MG63 (cell line): ENCODE data around the gene RNF130. TPM values are rescaled to one million over a fixed set of nuclear protein-coding genes. Genes with fewer than 3 reads are reported as not detected.

Source experiments
- DNase-seq: peaks from one replicate; pipeline ENCODE4 v3.0.0-alpha.2; 2020
- H3K27me3 ChIP-seq: fragments of 250-450 bp; sonication (Bioruptor Pico); 2 replicates; pipeline ENCODE4 v1.5.1; 2020; ENCODE audit warnings: mild to moderate bottlenecking, moderate library complexity
- H3K36me3 ChIP-seq: fragments of 250-450 bp; sonication (Bioruptor Pico); 2 replicates; pipeline ENCODE4 v1.5.1; 2020; ENCODE audit warnings: mild to moderate bottlenecking, moderate library complexity
- H3K4me3 ChIP-seq: fragments of 250-450 bp; sonication (Bioruptor Pico); 2 replicates; pipeline ENCODE4 v1.5.1; 2020; ENCODE audit warnings: mild to moderate bottlenecking, moderate library complexity
- H3K9me3 ChIP-seq: fragments of 250-450 bp; sonication (Bioruptor Pico); 2 replicates; pipeline ENCODE4 v1.5.1; 2020; ENCODE audit warnings: mild to moderate bottlenecking, moderate library complexity
- total RNA-seq: library from RNA; depleted of rRNA; stranded (reverse); fragments of >200 nt; shearing (Covaris generic); gene quantifications from 2 replicates; pipeline ENCODE4 v1.2.3, GENCODE V29; 2014; ENCODE audit warnings: low replicate concordance; rRNA removed

Gene RNF130, protein sequence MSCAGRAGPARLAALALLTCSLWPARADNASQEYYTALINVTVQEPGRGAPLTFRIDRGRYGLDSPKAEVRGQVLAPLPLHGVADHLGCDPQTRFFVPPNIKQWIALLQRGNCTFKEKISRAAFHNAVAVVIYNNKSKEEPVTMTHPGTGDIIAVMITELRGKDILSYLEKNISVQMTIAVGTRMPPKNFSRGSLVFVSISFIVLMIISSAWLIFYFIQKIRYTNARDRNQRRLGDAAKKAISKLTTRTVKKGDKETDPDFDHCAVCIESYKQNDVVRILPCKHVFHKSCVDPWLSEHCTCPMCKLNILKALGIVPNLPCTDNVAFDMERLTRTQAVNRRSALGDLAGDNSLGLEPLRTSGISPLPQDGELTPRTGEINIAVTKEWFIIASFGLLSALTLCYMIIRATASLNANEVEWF
- 92.1 and 92.7 TPM in 2 replicates for total RNA-seq

DNA sequence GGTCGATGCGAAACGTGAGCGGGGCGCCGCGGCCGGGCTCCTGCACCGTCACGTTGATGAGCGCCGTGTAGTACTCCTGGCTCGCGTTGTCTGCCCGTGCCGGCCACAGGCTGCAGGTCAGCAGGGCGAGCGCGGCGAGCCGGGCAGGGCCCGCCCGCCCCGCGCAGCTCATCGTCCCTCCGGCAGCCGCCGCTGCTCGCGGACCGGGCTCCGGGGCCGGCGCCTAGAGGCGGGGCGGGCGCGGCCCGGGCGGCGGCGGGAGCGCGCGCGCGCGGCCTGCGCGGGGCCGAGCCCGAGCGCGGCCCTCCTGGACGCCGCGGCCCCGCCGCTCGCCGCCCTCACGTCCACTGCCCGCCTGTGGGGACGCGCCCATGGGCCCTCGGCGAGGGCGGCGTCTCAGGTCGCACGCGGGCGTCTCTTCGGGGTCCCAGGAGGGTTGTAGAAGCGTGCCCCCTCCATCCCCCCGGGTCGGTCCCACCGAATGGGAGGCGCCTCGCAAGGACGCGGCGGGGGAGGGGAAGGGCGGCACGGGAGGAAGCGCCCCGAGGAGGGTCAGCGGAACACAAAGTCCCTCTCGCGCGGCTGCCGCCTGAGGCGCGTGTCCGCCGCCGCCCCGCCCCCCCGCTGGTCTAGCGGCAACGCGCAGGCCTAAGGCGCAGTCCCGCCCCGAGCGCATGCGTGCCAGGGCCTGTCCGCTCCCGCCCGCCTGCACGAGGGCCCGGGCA lies at the start of gene RNF130:
TSS of gene RNF130 (minus strand) at position 229 of the 725 bp plus-strand sequence. CDS start at position 172, 57 bp downstream.
- no peaks in the 10 kb centered on the region for H3K36me3 ChIP-seq
- DNase-seq = peak; percentile 97
- no peaks in the 10 kb centered on the region for H3K27me3 ChIP-seq
- peak within 1 kb of the TSS; percentile 70 for H3K4me3 ChIP-seq
- peaks cover 8% of the 10 kb centered on the region for H3K9me3 ChIP-seq

DNA sequence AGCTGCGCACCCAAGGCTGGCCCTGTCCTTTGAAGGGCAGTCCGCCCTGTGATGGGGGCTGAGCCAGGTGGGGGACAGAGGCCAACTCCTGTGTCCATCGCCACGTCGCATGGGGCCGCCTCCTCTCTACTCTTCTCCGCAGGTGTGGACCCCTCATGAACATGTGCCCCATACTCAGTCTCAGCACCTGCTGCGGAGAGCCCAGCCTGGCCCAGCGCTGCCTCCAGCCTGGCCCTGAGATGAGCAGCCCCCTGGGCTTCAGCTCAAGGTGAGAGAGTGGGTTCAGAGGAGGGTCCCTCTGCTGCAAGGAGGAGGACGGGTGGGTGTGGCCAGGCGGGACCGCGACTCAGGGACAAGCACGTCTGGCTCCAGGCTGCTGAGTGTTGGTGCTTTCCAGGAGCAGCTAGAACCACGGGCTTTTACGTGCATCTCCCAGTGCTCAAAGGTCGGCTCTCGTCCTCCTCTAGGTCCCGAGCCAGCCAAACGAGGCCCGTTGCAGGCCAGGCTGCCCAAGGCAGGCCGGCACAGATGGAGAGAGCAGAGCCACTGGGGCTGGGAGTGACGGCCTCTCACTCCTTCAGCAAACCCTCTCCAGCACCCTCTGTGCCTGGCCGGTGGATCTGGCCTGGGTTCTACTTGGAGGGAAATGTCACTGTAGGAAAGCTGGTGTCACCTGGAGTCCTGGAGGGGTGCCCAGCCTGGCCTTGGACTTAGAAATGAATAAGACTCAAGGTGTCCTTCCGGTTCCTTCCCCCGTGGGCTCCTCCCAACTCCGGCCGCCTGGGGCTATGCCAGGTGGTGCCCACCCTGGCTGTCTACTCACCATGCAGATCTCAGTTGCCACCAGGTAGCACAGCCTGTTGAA lies 48.9 kb upstream of the RNF130 start:
- Histone ChIP-seq H3K4me3 (no peak overlapping the region), H3K36me3 (no peaks in the 10 kb centered on the region), H3K9me3 (no peaks in the 10 kb centered on the region), H3K27me3 (peaks cover 28% of the 10 kb centered on the region)
- no peak for DNase-seq

DNA sequence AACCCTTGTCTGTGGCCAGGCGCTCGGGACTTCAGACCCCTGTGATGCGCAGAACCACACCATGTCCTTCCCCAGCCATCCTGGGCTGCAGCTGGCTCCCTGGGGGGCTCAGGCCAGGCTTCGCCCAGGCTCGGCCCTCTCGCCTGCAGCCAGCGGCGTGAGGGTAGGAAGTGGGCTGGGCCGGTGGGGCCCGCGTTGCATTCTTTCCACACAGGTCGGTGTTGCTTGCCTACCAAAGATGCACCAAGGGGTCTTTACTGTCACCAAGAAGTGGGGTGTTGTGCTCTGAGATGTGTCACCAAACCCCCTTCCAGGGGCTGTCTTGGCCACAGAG lies 48.3 kb upstream of the RNF130 start:
- no peak overlapping the region for H3K4me3 ChIP-seq
- H3K9me3 ChIP-seq = no peaks in the 10 kb centered on the region
- no peaks in the 10 kb centered on the region for H3K36me3 ChIP-seq
- no peak for DNase-seq
- peaks cover 22% of the 10 kb centered on the region for H3K27me3 ChIP-seq

DNA sequence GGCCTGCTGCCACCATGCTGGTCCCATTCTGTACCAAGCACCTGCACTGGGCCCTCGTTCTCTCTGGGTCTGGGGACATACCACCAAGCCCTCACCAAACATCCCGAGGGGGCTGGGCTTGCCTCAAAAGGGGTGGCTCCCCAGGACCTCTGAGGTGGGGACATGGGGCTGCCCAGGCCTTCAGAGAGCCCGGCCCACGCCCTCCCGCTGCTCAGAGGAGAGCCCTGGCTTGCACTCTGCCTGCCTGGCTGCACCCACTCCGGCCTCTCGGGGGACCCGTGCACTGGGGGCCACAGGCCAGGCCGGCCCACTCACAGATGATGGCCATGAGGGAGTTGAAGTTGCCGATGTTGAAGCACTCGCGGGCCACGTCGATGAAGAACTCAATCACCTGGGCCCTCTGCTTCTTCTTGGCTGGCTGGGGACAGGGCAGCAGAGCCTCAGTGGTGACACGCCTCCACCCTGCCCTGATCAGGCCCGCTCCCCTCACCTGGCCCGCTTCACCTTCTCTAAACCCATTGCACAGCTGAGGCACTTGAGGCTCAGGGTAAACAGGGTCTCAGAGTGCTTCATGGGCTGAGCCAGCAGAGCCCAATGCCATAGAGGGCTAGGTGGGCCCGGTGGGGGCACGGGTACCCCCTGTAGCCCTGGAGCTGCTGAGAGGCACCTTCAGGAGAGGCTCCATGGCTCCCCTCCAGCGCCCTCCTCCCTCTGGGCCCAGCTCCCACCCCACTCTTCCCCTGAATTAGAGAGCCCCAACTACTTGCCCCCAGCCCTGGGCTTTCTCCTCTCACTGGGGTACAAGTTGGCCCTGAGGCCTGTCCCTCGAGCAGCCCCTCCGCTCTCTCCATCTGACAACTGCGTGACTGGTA lies 47.7 kb upstream of the RNF130 start:
- Histone ChIP-seq H3K36me3 (no peaks in the 10 kb centered on the region), H3K27me3 (peaks cover 16% of the 10 kb centered on the region), H3K4me3 (no peak overlapping the region), H3K9me3 (no peaks in the 10 kb centered on the region)
- DNase-seq = no peak

DNA sequence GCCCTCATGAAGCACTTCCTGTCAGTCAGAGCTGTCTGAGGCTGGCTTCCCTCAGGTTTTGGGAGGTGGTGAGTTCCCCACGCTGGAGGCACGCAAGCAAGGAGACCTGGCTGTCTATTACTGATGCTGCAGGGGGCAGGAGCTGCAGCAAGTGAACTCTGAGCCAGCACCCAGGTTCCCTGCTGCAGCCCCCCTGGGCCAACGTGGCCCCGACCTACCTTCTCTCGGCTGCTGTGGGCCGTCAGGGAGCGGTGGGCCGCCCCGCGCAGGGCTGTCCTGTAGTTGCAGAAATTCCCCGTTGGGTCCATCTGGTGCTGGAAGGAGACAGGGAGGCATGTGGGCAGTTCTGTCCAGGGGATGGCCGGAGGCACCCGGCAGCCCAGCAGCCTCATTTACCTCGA lies 46.8 kb upstream of the RNF130 start:
- Histone ChIP-seq H3K4me3 (no peak overlapping the region), H3K9me3 (no peaks in the 10 kb centered on the region), H3K27me3 (peaks cover 7% of the 10 kb centered on the region), H3K36me3 (no peaks in the 10 kb centered on the region)
- no peak for DNase-seq

DNA sequence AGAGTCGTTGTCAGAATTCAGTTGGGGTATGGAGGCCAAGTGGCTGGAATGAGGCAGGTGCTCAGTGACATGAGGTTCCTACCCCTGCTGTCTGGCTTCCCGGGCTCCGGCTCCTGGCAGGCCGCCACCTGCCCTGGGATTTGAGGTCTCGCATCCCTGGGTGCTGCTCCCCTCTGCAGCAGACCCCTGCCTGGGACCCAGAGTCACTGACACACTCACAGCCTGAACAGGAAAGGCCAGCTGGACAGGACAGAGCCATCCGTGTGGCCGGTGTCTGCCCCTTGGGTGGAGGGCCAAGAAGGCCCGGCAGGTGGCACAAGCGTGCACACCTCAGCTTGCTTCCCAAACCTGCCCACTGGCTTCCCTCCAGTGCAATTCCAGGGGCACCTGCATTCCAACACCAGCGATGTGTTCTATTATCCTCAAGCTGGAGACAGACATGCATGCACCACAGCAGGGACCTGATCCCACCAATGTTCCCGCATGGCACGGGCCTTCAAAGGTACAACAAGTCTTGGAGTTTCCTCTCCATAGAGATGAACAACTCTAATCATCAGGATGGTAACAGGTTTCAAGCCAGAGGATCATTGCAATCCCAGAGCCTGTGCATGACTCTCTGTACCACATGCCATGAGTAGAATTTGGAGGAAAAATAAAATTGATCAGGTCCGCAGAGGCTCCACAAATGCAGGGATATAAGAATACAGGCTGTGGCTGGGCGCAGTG lies 45.6 kb upstream of the RNF130 start:
- no peak overlapping the region for H3K4me3 ChIP-seq
- H3K9me3 ChIP-seq = no peaks in the 10 kb centered on the region
- DNase-seq = no peak
- no peaks in the 10 kb centered on the region for H3K36me3 ChIP-seq
- no peaks in the 10 kb centered on the region; the same call in 1 of the 2 replicates for H3K27me3 ChIP-seq

DNA sequence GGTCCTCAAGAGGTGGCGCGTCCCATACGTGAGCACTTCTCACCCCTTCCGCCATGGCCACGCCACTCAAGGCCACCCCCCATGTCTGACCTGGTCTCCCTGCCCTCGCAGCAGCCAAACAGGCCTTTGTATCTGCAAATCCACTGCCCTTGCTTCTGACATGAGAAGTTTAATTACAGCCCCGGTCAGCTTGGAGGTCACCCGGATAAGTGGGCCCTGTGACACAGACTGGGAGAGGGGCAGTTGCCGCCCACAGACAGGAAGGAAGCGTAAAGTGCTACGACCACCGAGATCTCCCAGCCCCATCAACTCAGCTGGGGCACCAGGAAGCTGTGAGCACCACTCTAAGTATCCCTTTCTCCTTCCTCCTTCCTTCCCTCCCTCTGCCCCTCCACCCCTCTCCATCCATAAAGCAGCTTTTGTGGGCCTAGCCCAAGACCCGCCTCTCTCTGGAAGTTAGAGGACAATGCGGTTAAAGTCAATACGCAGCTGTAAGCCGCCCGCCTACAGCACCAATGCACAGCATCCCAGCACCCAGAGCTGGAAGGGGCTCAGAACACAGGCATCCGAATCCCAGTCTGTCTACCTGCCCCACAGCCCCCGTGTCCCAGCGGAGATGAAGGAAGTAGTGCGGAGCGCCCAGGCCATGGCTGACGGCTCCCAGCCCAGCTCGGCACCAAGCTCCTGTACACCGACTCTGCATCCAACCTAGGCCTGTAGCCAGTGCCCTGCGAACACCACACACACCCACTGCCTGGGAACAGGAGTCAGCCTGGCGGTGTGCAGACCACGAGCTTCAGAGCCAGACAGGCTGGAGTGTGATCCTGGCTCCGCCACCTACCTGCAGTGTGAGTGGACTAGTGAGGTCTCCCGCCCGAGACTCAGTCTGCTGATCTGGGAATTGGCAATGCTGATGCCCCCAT lies 44.8 kb upstream of the RNF130 start:
- no peak for DNase-seq
- H3K9me3 ChIP-seq = no peaks in the 10 kb centered on the region
- H3K36me3 ChIP-seq = no peaks in the 10 kb centered on the region
- H3K4me3 ChIP-seq = no peak overlapping the region
- H3K27me3 ChIP-seq = no peaks in the 10 kb centered on the region

DNA sequence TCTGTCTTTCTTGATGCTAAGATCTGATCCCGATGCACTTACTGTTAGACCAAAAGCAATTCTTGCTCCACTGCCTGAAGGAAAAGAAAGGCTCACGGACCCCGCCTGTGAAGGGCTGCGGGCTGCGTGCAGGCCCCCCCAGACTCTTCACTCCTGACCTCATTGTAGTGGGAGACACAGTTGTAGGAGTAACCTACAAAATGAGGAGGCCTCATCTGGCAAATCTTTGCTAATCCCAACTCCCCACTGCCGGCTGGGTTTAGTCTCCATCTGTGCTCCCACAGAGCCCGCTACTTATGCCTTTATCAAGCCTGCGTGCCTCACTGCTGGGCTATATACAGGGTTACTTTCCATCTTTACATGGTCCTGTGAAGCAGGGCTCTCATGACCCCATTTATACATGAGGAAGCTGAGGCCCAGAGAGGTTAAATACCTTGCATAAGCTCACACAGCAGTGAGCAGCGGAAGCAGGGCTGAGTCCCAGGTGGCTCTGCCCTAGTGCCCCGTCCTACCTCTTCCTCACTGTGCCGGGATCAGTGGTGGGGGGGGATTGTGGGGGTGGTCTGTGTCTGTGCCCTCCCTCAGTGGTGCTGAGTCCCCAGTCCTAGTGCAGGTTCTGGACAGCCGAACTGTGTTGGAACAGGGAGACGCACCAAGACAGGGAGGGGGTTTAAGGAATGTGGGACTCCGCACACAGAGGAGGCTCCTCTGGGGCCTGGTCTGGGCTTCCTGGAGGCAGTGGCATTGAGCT lies 43.9 kb upstream of the RNF130 start:
- H3K4me3 ChIP-seq = no peak overlapping the region
- H3K9me3 ChIP-seq = no peaks in the 10 kb centered on the region
- no peak for DNase-seq
- no peaks in the 10 kb centered on the region for H3K36me3 ChIP-seq
- H3K27me3 ChIP-seq = no peaks in the 10 kb centered on the region

DNA sequence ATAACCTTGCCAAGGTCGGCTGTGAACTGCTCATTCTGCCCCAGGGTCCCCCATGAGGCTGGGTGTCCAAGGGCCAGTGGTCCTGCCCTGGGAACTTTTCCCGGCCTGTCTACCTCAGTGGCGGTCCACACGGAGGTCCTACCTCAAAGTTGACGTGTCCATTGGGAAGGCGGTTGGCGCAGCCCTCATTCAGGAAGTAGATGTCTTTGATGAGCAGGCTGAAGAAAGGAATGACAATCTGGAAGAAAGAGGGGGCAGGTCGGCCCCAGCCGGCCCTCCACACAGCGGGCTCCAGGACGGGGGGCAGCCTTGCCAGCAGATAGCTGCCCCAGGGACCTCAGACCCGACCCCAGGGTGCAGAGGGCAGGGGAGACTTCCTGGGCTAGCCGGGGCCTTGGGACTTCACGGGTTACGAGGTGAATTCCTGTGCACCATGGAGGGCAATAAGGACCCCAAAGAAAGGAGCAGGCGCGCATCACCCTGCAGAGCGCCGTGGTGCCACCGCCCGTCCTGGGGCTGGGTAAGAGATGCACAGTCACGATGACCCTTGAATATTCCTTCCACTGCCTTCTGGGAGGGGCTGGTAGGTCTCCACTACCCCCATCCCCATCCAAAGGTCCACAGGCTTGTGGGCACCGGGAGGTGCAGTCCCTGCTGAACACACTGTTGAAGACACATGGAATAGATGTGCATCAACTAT lies 42.9 kb upstream of the RNF130 start:
- no peaks in the 10 kb centered on the region for H3K27me3 ChIP-seq
- no peak for DNase-seq

DNA sequence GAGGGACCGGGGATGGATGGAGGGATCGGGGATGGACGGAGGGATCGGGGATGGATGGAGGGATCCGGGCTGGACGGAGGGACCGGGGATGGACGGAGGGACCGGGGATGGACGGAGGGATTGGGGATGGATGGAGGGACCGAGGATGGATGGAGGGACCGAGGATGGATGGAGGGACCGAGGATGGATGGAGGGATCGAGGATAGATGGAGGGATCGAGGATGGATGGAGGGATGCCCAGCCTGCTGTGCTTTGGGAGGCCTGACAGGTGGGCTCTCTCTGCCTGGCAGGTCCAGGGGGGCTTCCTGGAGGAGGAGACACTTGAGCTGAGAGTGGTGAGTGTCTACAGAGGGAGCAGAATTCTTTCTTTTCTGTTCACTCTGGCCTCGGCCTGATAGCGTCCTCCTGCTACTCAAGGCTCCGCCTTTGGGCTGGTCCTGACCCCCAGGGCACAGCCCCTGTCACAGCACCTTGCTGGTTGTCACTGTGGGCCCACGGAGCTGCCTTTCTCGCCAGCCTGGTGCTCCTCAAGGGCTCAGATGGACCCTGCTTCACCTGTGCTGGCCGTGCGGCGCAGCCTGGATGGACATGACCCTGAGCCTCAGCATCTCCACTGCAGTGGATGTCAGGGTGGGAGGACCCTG lies 42.2 kb upstream of the RNF130 start:
- no peak for DNase-seq
- Histone ChIP-seq H3K27me3 (no peaks in the 10 kb centered on the region), H3K4me3 (no peak overlapping the region), H3K9me3 (no peaks in the 10 kb centered on the region), H3K36me3 (no peaks in the 10 kb centered on the region)

More for the DNA sequence above, 42.9 kb upstream of the RNF130 start:
- Histone ChIP-seq H3K4me3 (no peak overlapping the region), H3K36me3 (no peaks in the 10 kb centered on the region), H3K9me3 (no peaks in the 10 kb centered on the region)

DNA sequence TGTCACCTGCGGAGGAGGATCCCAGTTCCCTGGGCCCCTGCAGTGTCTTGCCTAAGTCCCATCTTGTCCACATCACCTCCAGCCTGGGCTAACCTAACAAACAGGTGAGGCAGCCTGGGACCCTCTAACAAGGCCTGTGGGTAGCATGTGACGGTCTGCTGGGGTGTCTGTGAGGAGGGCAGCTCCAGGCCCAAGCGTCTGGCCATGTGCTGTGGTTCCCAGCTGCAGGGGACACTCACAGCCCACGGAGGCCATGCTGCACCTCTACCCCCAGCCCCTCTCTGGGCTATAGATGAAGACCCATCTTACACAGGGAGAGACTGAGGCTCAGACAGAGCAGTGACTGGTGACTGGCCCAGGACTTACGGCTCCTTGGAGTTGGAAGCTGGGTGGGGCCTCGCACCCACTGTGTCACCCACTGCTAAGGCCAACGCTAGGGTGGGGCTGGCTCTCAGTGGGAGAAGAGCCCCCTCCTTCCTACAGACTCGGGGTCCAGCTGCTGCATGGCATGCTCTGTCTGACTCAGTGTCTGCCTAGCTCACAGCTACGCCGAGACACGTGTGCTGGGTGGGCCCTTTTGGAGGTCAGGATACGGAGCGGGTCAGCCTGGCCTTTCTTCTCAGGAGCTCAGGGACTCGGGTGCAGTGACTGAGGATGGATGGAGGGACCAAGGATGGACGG lies 40.8 kb upstream of the RNF130 start:
- Histone ChIP-seq H3K9me3 (peaks cover 11% of the 10 kb centered on the region), H3K27me3 (no peaks in the 10 kb centered on the region), H3K36me3 (no peaks in the 10 kb centered on the region), H3K4me3 (no peak overlapping the region)
- no peak for DNase-seq

DNA sequence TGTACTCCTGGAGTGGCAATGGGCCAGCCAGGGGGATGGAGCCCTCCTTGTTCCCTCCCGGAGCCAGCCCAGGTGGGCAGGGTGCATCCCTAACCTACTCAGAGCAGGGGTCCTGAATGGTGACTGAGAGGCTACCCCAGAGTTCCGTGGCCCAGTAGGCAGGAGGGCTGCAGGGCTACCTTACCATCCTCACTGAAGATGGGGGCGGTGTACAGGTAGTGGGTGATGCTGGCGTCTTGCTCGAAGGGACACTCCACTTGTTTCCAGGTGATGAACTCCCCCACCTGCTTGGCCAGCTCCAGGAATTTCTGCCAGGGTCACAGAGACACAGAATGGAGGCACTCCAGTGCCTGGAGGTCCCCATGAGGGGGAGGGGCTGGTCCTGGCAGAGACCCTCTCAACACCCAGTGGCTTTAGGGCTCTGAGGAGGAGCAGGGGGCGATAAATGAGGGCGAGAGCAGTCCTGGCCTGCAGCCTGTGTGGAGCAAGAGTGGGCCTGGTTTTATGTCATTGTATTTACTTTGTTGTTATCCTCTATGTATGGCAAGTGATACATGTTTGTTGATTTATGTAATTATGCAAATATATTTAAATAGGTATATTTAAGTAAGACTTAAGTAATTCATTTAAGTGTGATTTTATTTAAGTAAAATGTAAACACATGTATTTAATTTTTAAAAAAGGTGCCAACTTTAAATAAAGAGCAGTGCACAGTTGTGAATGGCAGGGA lies 39.9 kb upstream of the RNF130 start:
- no peak for DNase-seq
- Histone ChIP-seq H3K4me3 (no peak overlapping the region), H3K36me3 (no peaks in the 10 kb centered on the region), H3K9me3 (peaks cover 20% of the 10 kb centered on the region), H3K27me3 (no peaks in the 10 kb centered on the region)
